NCI-H82 (cell line): ENCODE measurements around the gene DPYSL5.
"Not testable (repeated sequence)": the region's sequence is repeated elsewhere in the genome, so short reads cannot be mapped to it uniquely, and the experiment has no call there.

Experiments
- DNase-seq: peaks from one replicate; lab custom pipeline; 2025; lab: John Stamatoyannopoulos, UW

Gene DPYSL5, protein sequence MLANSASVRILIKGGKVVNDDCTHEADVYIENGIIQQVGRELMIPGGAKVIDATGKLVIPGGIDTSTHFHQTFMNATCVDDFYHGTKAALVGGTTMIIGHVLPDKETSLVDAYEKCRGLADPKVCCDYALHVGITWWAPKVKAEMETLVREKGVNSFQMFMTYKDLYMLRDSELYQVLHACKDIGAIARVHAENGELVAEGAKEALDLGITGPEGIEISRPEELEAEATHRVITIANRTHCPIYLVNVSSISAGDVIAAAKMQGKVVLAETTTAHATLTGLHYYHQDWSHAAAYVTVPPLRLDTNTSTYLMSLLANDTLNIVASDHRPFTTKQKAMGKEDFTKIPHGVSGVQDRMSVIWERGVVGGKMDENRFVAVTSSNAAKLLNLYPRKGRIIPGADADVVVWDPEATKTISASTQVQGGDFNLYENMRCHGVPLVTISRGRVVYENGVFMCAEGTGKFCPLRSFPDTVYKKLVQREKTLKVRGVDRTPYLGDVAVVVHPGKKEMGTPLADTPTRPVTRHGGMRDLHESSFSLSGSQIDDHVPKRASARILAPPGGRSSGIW

DNA sequence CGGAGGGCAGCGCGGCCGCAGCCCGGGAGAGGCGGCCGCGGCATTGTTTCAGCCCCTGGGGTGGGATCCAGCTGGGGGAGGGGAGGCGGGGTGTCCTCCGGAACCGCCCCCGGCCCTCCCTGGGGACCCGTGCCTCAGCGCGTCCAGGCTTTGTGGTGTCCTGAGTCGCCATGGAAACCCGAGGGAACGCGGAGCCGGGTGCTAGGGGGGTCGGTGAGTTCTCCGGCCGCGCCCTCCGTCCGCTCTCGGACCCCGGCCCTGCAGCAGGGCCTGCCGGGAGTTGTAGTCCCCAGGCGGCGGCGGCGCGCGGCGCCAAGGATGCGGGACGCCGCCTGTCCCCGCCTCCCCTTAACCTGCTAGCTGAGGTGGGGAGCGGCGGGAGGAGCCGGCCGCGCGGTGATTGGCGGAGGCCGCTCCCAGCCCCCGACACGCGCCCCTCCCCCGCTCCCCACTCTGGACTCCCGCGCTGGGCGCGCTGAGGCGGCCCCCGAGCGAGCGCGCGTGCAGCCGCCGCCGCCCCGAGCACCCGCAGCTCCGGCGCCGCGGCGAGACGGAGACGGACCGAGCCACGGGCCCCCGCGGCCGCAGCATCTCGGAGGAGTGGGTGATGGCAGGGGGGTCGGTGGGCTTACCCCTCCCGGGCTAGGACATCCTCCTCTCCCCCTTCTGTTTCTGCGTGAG is at the start of gene DPYSL5:
Gene DPYSL5 (plus strand): TSS at position 478 of the 681 bp plus-strand sequence. CDS start 50,368 bp downstream, outside the sequence.
- DNase-seq = peak; percentile 97

DNA sequence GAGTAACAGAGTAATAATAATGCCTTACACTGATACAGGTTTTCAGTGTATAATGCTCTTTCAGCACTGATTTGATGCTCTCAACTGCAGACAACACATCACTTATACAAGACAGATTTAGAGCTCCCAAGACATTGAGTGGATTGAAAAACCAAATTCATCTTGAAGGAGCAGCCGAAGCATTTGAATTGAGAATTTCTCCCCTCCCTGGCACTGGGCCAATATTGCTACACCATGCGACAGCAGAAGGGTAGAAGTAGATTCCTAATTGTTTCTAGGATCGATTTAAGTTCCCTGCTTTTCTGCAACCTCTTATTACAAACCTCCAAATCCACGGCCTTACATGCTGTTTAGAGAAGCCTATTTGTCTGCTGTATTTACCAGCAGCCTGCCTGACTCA is 46.6 kb upstream of the DPYSL5 start:
- peak; percentile 23 for DNase-seq

DNA sequence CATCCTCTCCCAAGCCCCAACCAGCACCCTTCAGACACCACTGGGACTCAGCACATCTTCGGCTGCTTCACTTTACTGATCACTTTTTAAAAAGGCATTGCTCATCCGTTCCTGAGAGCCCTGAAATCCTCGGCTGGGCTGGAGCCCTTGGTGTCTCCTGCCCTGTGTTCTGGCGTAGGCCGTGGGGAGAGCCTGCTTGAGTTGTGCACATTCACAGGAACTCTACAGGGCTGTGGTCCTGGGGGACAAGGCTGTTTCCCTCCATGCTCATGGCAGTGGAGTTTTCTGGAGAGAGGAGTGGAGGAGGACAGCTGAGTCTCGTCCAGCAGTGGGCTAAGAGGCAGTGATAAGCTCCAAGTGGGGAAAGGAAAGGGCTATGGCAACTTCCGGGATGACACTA is 46.1 kb upstream of the DPYSL5 start:
- no peak for DNase-seq

DNA sequence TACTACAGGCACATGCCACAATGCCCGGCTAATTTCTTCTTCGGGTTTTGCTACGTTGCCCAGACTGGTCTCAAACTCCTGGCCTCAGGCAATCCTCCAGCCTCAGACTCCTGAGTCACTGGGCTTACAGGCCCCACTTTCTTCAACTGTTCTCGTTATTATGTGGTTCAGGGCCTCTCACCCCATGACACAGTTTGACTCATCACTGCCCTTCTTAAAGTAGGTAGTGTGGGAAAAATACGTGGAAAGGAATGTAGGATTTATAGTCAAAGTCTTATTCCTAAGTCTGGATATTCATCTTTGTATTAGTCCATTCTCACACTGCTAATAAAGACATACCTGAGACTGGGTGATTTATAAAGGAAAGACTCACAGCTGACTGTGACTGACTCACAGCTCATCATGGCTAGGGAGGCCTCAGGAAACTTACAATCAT is 42.7 kb upstream of the DPYSL5 start:
- no peak for DNase-seq

DNA sequence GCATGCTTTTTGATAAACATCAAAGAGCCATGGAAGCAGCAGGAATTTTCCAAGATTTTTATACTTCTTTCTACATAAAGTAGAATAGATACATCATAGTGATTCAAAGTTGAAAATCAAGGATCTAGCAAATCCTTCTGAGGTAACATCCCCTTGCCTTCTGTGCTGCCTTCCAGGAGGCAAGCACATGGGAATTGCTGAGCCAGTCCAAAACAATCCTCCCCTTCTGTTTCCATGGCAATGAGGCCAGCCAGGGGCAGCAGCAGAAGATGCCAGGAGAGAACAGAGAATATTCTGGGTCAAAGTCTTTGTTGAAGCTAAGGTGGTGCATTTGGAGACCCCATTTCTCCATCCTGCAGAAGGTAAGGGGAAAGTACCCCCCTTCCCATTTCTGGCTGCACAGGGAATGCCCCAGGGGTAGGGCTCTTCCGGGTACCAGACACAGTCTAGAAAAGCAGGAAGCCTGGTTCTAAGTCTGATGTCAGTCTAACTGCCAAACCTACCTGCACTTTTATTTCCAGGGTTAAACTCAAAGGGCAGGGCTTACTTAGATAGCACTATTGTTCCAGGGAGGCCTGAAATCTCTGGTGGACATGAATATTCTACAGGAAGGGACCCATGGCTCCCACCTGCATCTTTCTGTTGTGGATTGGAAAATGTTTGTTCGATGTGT is 40.0 kb upstream of the DPYSL5 start:
- DNase-seq = peak; percentile 49

DNA sequence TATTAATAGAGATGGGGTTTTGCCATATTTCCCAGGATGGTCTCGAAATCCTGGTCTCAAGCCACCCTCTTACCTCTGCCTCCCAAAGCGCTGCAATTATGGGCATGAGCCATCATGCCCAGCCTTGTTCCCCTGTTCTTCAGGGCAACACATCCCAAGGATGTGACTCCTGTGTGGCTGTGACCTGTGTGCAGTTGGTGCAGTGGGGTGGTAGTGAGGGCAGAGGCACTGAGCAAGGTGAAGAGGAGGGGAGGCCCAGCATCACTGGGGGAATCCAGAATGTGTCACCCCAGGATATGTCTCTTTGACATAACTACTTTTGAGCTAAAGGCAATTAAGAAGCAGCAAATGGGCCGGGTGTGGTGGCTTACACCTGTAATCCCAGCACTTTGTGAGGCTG is 38.7 kb upstream of the DPYSL5 start:
- DNase-seq = no peak

DNA sequence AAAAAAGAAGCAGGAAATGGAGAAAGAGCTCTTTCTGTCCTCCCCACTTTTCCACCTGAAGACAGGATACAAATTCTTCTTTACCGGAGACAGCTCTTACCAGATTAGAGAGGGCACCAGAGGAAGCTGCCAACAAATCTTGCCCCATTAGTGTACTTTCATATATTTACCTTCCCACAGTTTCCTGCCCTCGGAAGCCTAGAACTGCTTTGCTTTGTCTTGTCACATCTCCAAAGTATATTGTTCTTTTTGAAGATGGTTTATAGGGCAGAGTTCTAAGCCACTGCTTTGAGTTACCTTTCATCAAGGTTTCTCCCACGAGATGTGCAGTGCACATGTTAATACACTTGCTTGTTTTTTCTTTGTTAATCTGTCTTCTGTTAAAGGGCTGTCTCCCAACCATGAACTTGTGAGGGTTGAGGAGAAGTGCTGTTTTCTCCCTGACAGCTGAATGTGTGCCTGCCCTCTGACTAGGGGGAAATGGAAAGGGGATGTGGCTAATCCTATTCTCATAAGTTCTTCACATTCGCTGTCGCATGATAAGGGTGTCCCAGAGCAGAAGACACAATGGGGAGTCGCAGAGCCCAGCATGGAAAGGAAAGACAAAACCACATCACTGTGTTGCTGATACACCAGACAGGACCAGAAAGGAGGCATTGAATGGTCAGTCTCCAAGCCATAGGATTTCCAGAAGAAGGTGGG is 37.9 kb upstream of the DPYSL5 start:
- DNase-seq = no peak

DNA sequence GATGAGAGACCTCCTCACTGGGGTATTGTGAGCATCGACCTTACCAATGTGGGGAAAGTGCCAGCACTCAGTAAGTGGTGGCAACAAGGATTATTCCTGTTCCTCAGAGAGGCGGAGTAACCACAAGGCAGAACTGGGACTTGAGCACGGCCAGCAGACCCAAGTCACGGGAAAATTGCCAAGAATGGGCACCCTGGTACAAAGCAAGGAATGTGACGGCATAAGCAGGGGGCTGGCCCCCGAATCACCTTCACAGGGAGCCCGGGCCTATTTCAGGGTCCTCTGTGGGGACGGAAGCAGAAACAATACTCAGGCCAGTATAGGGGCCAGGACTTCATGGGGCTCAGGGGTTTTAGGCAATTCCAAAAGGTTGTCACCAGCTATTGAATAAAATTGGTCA is 36.7 kb upstream of the DPYSL5 start:
- no peak for DNase-seq

DNA sequence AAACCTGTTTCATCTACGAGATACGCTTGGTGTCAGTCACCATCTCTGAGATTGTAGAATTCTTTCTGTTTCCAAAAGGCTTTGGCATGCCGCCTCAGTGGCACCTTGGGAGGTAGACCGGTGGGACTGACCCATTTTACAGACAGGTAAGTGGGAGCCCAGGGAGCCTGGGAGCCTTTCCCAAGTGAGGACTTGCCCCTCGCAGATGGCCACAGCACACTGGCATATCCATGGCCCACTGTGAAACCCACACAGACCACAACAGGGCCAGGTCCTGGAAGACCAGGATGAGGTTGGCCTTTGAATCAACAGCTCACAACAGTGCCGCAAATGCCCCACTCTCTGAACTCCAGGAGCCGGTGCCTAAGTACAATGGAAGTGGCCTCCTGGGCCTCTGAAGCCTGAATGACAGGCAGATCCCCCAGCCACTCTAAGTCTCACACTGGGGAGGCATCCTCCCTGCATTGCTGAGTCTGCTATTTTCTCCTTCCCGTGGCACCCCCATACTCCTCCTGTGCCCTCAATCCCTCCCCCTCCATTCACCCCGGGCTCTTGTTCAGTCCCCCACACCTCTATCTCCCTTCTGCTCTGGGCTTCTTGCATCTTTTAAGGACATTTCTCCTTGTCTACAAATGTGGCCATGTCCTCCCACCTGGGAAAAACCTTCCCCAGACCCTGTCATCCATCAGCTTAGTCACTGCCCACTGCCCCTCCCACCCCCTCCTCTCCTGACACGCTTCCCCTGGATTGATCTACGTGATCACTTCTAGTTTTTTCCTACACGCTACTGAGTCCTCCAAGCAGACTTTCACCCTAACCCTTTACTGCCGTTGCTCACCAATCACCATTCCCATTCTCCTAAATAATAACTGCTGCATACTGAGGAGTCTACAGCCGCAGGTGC is 35.9 kb upstream of the DPYSL5 start:
- DNase-seq = no peak

DNA sequence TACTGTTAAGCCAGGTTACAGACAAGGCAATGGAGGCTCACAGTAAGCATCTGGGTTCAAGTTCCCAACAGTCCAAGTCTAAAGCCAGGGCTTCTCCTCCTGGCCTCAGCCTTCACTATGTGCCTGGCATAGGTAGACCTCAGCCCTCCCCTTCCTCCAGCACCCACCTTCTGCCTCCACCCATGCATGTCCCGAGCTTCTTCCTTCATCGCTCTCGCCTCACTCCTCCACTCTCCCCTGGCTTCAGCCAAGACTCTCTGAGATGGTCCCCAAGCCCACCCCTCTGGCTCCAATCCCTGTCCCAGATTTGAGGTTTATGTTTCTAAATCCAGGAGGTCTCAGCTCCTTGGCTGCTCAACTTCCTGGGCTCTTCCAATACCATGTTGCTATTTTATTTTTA is 35.2 kb upstream of the DPYSL5 start:
- no peak for DNase-seq

DNA sequence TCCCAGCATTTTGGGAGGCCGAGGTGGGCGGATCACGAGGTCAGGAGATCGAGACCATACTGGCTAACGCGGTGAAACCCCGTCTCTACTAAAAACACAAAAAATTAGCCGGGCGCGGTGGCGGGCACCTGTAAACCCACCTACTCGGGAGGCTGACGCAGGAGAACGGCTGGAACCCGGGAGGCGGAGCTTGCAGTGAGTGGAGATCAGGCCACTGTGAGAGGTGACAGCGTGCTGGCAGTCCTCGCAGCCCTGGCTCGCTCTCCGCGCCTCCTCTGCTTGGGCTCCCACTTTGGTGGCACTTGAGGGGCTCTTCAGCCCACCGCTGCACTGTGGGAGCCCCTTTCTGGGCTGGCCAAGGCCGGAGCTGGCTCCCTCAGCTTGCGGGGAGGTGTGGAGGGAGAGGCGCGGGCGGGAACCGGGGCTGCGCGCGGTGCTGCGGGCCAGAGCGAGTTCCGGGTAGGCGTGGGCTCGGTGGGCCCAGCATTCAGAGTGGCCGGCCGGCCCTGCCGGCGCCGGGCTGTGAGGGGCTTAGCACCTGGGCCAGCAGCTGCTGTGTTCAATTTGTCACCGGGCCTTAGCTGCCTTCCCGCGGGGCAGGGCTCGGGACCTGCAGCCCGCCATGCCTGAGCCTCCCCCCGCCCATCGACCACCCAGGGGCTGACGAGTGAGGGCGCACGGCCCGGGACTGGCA is 33.7 kb upstream of the DPYSL5 start:
- DNase-seq = not testable (repeated sequence)

DNA sequence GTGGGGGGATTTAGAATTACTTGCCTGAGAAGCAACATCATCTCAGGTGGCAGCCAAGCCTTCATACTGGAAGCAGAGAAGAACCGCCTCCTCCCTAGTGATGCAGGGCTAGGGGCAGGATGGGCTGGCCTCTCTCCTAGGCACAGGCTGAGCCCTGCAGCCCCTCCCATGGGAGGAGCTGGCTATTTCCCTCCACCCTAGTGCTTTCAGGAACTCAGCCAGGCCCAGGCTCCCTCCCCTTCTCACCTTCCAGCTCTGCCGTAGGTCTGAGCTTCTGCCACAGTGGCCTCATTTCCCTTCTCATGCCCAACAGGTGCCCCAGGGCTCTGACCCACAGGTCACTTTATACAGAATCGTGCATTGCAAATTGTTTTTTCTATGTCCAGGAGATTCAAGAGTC is 31.0 kb upstream of the DPYSL5 start:
- peak; percentile 96 for DNase-seq

DNA sequence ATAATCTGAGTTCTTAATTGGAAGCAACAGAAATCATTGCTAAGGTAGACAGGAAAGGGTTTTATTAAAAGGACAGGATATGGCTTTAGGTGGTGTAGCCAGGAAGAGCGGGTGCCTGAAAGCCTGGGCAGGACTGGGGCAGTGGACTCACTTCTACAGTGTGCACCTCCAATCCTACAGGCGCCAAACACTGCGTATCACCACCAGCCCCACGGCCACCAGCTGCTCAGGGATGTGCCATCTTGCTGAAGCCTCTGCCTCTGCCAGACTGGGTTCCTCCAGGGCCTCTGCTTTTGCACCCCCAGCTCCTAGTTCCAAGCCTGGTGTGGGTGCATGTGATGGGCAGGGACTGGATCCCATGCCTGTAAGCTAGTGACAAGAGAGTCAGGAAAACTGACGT is 29.7 kb upstream of the DPYSL5 start:
- no peak for DNase-seq

DNA sequence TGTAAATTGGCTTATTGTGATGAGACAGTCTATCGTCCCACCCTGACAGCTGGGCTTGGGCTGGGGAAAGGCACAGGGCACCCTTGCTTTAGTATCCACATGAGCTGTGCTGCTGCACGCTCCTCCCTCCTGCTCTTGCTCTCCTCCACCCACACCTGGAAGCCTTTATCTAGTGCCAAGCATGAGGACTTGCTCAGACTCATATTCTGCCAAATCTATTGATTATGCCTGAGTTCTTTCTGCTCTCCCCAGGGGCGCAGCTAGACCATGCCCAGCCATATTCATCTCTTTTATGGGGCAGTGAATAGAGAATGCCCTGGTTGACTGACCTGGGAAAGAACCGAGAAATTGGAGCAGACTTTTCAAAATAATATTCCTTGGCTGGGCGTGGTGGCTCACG is 29.0 kb upstream of the DPYSL5 start:
- peak; percentile 39 for DNase-seq

DNA sequence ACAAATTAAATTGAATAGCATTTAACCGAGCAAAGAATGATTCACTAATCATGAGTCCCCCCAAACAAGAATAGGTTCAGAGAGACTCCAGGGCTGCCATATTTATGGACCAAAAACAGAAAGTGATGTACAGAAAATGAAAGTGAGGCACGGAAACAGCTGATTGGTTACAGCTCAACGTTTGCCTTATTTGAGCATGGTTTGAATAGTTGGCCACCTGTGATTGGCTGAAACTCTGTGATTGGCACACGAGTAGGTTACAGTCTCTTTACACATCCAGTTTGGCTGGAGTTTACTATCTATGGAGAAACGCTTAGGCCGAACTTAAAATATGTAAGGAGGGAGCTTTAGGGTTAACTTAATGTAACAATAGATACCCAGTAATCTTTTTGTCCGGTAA is 27.0 kb upstream of the DPYSL5 start:
- DNase-seq = no peak

DNA sequence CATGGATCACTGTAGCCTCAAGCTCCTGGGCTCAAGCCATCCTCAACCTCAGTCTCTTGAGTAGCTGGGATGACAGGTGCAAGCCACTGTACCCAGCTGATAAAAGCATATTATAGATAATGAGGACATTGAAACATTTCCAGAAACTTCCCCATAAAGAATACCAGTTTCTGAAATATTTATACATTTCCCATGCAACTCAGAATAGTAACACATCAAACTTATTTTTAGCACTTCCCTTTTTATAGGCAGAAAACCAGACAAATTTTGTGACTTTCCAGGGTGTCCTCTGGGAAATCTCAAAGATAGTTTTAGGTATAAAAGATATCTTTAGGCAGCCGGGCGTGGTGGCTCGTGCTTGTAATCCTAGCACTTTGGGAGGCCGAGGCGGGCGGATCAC is 25.1 kb upstream of the DPYSL5 start:
- DNase-seq = no peak

DNA sequence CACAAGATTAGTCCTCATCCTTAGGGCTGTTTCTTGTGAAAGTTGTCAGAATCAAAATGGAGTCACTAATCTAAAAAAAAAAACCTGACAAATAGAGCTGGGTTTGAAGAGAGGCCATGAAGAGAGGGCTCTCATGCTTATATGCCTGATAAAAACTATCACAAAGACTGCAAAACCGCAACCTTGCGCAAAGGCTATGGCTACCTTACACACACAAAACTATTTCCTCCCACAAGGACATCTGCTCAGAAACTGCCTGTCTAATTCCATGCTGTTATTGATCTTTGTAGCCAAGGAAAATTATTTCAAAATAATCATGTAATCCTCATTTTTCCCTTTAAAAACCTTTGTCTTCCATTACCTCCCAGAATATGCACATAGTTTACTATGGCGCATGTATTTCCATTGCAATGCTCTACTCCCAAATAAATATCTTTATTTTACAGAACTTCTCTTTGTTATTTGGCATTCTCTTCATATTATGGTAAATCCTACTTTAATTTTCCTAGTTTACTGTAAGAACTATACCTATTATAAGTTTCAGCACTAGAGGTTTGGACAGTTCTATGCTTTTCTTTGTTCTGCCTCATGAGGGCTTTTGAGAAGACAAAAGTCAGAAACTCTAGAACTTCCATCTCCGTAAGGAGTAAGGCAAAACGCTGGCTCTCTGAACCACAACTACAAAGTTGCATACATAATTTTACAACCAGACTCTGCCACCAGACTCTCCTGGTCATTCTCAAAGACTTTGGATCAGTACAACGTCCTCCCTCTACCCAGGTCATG is 9.6 kb upstream of the DPYSL5 start:
- no peak for DNase-seq

DNA sequence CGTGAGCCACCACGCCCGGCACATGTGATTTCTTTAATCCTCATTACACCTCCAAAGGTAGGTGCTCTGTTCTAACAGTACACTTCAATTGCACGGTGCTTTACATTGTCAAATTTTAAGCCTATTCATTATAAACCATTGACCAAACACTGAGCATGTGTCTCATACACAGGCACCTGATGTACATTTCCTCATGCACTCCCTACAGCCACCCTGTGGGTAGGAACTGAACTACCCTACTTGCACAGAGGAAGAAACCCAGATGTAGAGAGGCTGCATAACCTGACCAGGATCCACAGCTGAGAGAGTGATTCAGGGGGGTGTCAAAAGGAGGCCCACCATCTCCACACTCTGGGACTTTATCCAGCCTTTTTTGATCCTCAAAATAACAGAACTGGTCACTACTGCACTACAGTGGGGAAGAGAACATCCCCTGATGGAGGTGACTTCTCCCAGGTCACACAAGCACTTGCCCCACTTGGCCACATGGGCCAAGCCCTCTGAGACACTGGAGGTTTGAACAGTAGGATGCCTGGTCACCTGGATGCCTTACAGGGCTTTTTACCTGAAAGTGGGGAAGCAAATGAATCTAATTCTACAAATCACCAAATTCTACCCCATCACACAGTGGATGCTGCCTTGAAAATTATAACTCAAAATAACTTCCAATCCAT is 6.9 kb upstream of the DPYSL5 start:
- peak; percentile 69 for DNase-seq

DNA sequence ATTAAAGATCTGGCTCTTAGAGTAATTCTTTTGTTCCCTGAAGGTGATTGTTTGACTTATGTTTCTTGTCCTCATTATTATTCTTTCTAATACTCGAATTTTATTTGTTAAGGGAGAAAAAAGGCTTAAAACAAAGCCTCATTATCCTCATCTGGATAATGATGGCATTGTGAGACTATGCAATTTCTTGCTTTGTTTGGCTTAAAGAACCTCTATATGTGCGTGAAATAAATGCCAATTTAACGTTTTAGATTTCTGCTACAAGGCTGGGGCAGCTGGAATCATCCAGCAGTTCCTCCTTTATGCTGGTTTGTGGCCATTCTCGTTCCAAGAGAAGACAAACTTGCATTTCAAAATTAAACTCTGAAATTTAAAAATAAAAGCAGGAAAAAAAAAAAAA is 4.9 kb upstream of the DPYSL5 start:
- DNase-seq = no peak
